HAP-1 (cell line): ENCODE measurements around the gene TELO2.

Experiments
- DNase-seq, 2 experiments: peaks; one replicate each; pipeline ENCODE4 v3.0.0-alpha.2; 2016 to 2020; ENCODE audit warnings: low spot score in 2 of 2
- H3K27me3 ChIP-seq: fragments of 250-450 bp; sonication (Bioruptor Pico); 2 replicates; pipeline ENCODE4 v1.5.1; 2020; ENCODE audit warnings: low read depth, mild to moderate bottlenecking, moderate library complexity
- H3K36me3 ChIP-seq: fragments of 250-450 bp; sonication (Bioruptor Pico); replicated peaks from 2 replicates; pipeline ENCODE4 v1.5.1; 2020; ENCODE audit warnings: mild to moderate bottlenecking
- H3K4me1 ChIP-seq: fragments of 250-450 bp; sonication (Bioruptor Pico); 2 replicates; pipeline ENCODE4 v1.5.1; 2020; ENCODE audit warnings: mild to moderate bottlenecking
- H3K4me3 ChIP-seq: fragments of 250-450 bp; sonication (Bioruptor Pico); 2 replicates; pipeline ENCODE4 v1.5.1; 2020; ENCODE audit warnings: mild to moderate bottlenecking, moderate library complexity
- H3K9me3 ChIP-seq: fragments of 250-450 bp; sonication (Bioruptor Pico); 2 replicates; pipeline ENCODE4 v1.5.1; 2020; ENCODE audit warnings: mild to moderate bottlenecking, moderate library complexity
- in situ Hi-C: fragments of 300-500 bp; cut with MboI; formaldehyde crosslinking; loops from 3 replicates; pipeline ENCODE4 v1.14.3; 2020; ENCODE audit warnings: low sequenced_read_pairs, inconsistent platforms, mixed read lengths

The TELO2 gene

DNA sequence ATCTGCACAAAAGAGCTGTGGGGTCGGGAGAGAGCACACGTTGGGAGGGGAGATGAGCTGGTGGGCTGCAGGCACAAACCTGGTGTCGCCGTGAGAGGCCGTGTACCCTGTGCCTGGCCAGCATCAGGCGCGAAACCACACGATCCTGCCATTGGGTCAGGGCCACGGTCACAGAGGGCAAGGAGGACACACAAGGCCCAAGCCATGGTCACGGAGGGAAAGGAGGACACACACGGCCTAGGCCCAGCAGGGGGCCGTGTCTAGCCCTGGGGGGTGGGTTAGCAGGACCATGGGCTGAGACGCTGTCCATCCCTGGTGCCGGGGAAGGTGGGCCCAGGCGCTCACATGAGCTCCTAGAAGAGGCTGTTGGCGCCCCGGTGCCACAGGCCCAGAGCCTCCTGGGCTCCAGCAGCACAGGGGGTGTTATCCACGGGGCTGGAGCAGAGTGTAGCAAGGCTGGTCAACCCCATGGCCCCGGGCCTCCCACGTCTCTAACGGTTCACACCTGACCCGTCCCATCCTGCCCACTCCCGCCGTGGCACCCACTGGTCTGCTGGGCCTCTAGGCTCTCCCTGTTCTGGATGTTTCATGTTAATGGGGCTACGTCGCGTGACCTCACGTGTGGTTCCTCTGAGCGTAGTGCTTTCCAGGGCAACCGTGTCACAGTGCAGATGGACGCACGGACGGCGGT is 41.3 kb upstream of the TELO2 start:
- H3K4me1 ChIP-seq = no peaks in the 10 kb centered on the region
- no peaks in the 10 kb centered on the region for H3K27me3 ChIP-seq
- no peak for DNase-seq
- in situ Hi-C loops = no loop called here
- H3K9me3 ChIP-seq = no peaks in the 10 kb centered on the region
- H3K4me3 ChIP-seq = no peak overlapping the region
- peaks cover 8% of the 10 kb centered on the region; the same call in 1 of the 2 replicates for H3K36me3 ChIP-seq

DNA sequence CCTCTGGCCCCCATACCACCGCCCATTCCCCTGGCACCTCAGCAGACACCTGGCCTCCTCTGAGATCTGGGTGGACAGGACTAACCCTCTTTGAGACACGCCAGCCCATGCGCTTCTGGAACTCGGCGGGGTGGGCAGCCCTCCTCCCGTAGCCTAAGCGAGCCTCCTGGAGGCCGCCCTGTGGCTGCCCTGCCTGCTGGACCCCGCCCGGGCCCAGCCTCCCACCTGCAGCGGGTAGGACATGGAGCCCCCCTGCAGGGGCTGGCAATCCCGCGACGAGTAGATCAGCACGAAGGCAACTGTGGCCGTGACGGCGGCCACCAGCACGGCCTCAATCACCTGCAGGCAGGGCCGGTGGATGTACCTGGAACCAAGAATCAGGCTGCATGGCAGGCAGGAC is 40.6 kb upstream of the TELO2 start:
- Histone ChIP-seq H3K36me3 (peaks cover 8% of the 10 kb centered on the region; the same call in 1 of the 2 replicates), H3K4me1 (no peaks in the 10 kb centered on the region), H3K9me3 (no peaks in the 10 kb centered on the region), H3K4me3 (no peak overlapping the region), H3K27me3 (no peaks in the 10 kb centered on the region)
- DNase-seq = no peak
- in situ Hi-C loops = no loop called here

DNA sequence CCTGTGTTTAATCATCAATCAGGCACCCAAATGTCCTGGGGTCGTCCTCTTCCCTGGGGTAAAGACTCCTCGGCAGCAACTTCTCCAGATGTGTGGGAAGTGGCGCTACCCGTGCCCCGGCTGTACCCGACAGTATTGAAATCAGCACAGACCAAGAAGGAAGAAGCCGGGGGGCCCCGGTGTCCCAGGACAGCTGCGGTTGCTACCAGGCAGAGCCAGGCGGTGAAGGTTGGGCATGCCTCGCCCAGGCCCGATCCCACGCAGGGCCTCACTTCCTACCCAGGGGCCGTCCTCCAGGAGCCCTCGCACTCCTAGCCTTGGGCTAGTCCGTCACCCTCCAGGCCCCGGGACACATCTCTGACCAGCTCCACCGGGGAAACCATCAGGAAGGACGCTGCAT is 39.8 kb upstream of the TELO2 start:
- no peak for DNase-seq
- in situ Hi-C loops = no loop called here
- Histone ChIP-seq H3K36me3 (0 out of 2 replicates have a peak, but pooled peaks cover 8% of the 10 kb centered on the region), H3K27me3 (no peaks in the 10 kb centered on the region), H3K9me3 (no peaks in the 10 kb centered on the region), H3K4me3 (no peak overlapping the region), H3K4me1 (no peaks in the 10 kb centered on the region)

DNA sequence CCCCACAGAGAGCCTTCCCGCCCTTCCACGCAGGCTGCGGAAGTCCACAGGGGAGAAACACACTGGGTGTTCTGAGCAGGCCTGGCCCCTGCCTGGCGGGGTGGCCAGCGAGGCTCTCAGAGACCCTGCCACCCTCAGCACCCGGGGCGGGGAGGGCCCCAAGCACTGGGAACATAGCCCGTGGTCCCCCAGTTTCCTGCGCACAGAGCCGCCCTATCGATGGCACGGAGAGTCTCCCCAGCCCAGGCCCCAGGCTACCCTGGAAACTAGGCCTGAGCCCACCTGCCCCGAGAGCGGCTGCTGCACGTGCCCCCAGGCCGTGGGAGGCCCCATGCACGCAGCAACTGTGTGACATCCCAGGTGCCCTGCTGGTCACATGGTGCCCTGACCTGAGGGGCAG is 38.6 kb upstream of the TELO2 start:
- Histone ChIP-seq H3K4me3 (no peak overlapping the region), H3K27me3 (no peaks in the 10 kb centered on the region), H3K36me3 (0 out of 2 replicates have a peak, but pooled peaks cover 8% of the 10 kb centered on the region), H3K4me1 (no peaks in the 10 kb centered on the region), H3K9me3 (no peaks in the 10 kb centered on the region)
- in situ Hi-C loops = no loop called here
- DNase-seq = no peak

GRCh38 chr16:1455190-1456171 is 37.7 kb upstream of the TELO2 start:
- 0 out of 2 replicates have a peak, but pooled peaks cover 6% of the 10 kb centered on the region for H3K36me3 ChIP-seq
- in situ Hi-C loops = no loop called here
- DNase-seq = no peak
- no peak overlapping the region for H3K4me3 ChIP-seq
- no peaks in the 10 kb centered on the region for H3K9me3 ChIP-seq
- H3K4me1 ChIP-seq = no peaks in the 10 kb centered on the region
- no peaks in the 10 kb centered on the region for H3K27me3 ChIP-seq

DNA sequence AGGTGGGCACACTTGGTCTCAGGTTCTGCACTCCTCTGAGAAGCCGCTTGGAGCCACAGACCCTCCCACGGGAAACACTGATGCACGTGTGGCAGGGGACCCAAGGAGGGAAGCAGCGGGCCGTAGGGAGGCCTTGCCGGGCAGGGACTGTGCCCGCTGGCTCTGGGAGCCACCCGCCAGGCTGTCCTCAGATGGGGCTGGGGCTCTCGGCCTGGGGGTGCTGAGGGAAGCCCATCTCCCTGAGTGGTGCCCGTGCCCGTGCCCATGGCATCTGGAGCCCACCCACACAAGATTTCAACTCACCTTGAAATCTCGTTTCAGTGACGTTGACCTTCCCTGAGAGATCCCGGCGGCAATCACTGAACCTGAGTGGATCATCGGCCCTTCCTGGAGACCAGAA is 36.2 kb upstream of the TELO2 start:
- H3K9me3 ChIP-seq = no peaks in the 10 kb centered on the region
- H3K27me3 ChIP-seq = no peaks in the 10 kb centered on the region
- H3K4me3 ChIP-seq = no peak overlapping the region
- H3K4me1 ChIP-seq = no peaks in the 10 kb centered on the region
- peaks cover 15% of the 10 kb centered on the region; the same call in 1 of the 2 replicates for H3K36me3 ChIP-seq
- DNase-seq = no peak
- in situ Hi-C loops = no loop called here

DNA sequence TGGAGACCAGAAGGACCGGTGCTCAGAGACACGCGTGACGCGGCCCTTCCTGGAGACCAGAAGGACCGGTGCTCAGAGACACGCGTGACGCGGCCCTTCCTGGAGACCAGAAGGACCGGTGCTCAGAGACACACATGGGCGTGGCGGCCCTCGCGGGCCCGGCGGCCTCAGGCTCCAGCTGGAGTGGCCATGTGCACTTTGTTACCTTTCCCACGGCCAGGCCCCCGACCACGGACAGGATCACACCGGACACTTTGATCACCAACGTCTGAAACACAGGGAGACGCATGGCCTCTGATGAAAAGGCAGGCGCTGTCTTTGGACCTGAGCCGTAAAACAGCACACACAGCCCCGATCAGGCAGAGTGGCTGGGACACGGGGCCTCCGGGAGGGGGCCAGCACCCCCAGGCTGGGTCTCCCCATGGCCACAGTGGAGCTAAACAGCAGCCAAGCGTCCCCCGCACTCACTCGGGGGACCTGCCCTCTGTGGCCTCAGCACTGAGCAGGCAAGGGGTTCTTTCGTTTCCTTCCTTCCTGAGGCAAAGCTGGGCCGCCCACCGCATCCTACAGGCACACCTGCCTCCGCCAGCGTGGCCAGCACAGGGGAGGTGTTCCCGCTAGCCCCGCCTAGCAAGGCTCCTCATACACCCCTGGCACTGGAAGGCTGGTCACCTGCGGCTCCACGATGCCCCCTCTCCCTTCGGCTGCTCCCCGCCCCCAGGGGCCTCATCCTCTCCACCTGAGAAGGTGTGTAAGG is 35.5 kb upstream of the TELO2 start:
- Histone ChIP-seq H3K4me3 (no peak overlapping the region), H3K9me3 (no peaks in the 10 kb centered on the region), H3K36me3 (peaks cover 15% of the 10 kb centered on the region; the same call in 1 of the 2 replicates), H3K4me1 (no peaks in the 10 kb centered on the region), H3K27me3 (no peaks in the 10 kb centered on the region)
- in situ Hi-C loops = no loop called here
- DNase-seq = no peak

DNA sequence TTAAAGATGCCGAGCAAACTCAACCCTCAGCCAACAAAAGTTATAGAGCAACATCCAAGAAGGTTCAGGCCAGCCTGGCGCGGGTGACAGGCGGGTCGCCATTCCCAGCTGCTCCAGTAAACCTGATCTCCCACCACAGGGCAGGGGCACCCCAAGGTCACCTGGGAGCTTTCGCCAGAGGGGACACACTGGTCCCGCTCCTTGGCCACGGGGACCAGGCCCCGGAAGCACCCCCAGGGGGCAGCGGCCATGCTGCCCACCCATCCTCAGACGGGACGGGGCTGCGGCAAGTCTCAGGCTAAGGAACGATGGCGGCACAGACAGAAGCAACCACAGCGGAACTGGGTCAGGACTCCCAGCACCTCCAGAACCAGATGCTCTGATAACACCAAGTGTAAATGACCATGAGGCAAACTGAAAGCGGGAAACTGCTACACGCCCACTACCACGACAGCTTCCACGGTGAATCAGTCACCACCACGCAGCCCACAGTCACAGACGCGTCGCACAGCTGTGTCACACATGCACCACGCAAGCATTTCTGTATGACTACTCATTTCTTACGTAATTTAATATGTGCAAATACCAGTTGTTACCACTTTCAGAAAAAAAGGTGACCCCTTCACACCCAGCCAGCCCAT is 34.7 kb upstream of the TELO2 start:
- Histone ChIP-seq H3K4me1 (no peaks in the 10 kb centered on the region), H3K4me3 (no peak overlapping the region), H3K36me3 (peaks cover 15% of the 10 kb centered on the region; the same call in 1 of the 2 replicates), H3K9me3 (no peaks in the 10 kb centered on the region), H3K27me3 (no peaks in the 10 kb centered on the region)
- in situ Hi-C loops = no loop called here
- no peak for DNase-seq

- Histone ChIP-seq H3K27me3 (no peaks in the 10 kb centered on the region), H3K36me3 (peaks cover 15% of the 10 kb centered on the region; the same call in 1 of the 2 replicates), H3K4me3 (no peak overlapping the region), H3K4me1 (no peaks in the 10 kb centered on the region), H3K9me3 (no peaks in the 10 kb centered on the region)
- in situ Hi-C loops = no loop called here
- DNase-seq = no peak
Measured at GRCh38 chr16:1458977-1459341, 34.2 kb upstream of the TELO2 start.

DNA sequence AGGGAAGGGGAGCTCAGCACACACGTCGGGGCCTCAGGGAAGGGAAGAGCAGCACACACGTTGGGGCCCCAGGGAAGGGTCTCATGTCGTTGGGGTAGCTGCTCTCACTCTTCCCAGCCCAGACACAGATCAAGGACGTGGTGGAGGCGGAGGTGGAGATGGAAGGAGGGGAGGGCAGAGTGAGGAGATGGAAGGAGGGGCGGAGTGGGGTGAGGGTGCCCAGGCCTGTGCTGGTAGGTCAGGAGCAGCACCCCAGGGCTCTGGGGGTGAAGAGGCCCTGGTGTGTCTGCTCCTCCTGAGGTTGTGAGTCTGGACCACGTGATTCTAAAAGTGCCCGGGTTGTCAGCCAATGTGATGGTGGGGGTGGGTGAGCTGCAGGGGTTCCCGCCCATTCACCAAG is 33.2 kb upstream of the TELO2 start:
- Histone ChIP-seq H3K4me3 (no peak overlapping the region), H3K4me1 (no peaks in the 10 kb centered on the region), H3K36me3 (peaks cover 12% of the 10 kb centered on the region; the same call in 1 of the 2 replicates), H3K9me3 (no peaks in the 10 kb centered on the region), H3K27me3 (no peaks in the 10 kb centered on the region)
- in situ Hi-C loops = no loop called here
- no peak for DNase-seq

DNA sequence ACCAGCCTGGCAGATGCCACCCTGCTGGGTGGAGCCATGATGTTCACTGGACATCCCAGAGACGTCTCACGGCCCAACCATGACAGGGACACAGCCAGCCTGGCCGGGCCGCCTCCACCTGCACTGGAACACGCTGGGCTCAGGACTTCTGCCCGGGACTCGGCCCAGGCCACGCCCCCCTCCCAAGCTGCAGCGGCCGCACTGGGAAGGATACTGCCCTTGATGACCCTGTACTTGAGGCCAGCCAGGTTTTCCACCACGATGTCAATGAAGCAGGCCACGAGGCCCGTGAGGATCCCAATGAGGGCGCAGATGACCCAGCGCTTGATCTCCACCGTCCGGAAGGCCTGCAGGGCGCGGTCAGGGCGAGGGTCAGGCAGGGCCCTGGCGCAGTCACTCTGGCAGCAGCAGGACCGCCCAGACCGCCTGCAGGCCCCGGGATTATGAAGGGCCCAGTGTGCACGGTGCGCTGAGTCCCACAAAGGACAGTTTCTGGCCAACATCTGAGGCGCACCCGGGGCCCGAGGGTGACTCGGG is 32.5 kb upstream of the TELO2 start:
- H3K4me1 ChIP-seq = no peaks in the 10 kb centered on the region
- peaks cover 9% of the 10 kb centered on the region; the same call in 1 of the 2 replicates for H3K36me3 ChIP-seq
- in situ Hi-C loops = no loop called here

DNA sequence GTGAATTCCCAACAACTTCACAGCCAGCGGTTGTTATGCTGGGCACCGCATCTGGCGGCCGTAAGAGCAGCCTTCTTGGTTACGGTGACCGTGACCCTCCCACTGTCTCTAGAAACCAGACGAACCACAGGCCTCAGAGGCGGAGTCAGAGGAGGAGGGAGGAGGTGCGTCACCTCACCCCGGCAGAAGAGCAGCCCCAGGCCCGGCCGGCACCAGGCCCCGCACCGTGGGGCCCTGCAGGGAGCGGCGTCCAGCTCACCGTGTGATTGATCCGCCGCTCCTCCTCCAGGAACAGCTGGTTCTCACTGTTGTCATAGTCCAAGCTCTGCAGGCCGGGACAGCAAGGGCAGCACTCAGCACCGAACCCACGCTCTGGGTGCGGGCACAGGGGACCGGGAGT is 32.0 kb upstream of the TELO2 start:
- in situ Hi-C loops = no loop called here
- H3K9me3 ChIP-seq = no peaks in the 10 kb centered on the region
- H3K4me1 ChIP-seq = no peaks in the 10 kb centered on the region
- H3K4me3 ChIP-seq = no peak overlapping the region
- H3K36me3 ChIP-seq = peaks cover 9% of the 10 kb centered on the region; the same call in 1 of the 2 replicates
- H3K27me3 ChIP-seq = no peaks in the 10 kb centered on the region
- no peak for DNase-seq

More for the DNA sequence above, 32.5 kb upstream of the TELO2 start:
- DNase-seq = no peak
- no peaks in the 10 kb centered on the region for H3K9me3 ChIP-seq
- no peaks in the 10 kb centered on the region for H3K27me3 ChIP-seq
- H3K4me3 ChIP-seq = no peak overlapping the region
